Measurements from ENCODE around the gene ZNF775.

The ZNF775 gene

GRCh38 chr7:150378853-150379440 lies at the start of gene ZNF775:
TSS of gene ZNF775 (plus strand) at chr7:150379330. CDS start at chr7:150388471, 9,141 bp downstream.
- in situ Hi-C loops (cut with MboI; ENCODE audit: low sequenced_read_pairs): no loop called here

GRCh38 chr7:150329331-150330120 lies 49.6 kb upstream of the ZNF775 start:
- in situ Hi-C loops (cut with MboI; ENCODE audit: low sequenced_read_pairs): no loop called here

- in situ Hi-C loops (cut with MboI; ENCODE audit: low sequenced_read_pairs): no loop called here
These were observed 48.8 kb upstream of the ZNF775 start for GRCh38 chr7:150330211-150330885.

DNA sequence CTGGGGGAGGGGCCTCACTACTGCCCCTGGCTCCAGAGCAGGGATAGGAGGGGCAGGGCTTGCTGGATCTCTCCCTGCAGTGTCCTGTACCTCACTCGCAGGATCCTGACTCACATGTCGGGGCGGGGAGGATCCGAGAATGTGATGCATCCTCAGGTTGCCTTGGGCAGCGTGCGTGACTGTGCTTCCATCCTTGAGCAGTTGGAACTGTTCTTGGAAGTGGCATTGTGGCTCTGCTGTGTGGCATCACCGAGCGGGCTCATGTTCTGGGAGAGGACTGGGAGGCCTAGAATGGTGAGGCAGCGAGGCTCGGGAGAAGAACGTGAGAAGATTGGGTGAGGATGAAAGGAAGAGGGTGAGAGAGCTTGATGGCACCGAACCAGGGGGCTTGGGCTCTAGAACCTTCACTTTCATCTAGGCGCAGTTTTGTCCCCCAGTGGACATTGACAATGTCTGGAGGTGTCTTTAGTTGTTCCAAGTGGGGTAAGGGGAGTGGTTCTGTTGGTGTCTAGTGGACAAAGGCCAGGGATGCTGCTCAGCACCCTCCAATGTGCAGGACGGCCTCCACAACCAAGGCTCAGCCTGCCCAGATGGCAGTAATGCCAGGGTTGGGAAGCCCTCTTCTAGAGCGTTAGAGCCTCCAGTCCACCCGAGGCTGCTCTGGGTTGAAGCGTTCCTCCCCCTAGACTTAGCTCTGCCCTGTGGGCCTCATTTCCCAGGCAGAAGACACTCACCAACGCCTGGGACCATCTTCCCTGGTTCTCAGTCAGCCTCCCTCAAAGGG lies 46.1 kb upstream of the ZNF775 start:
- in situ Hi-C loops (cut with MboI; ENCODE audit: low sequenced_read_pairs): no loop called here

GRCh38 chr7:150333659-150334058 lies 45.5 kb upstream of the ZNF775 start:
- in situ Hi-C loops (cut with MboI; ENCODE audit: low sequenced_read_pairs): no loop called here

GRCh38 chr7:150334108-150334507 lies 45.0 kb upstream of the ZNF775 start:
- in situ Hi-C loops (cut with MboI; ENCODE audit: low sequenced_read_pairs): no loop called here

- in situ Hi-C loops (cut with MboI; ENCODE audit: low sequenced_read_pairs): no loop called here
These were observed 43.9 kb upstream of the ZNF775 start for GRCh38 chr7:150335108-150335773.

DNA sequence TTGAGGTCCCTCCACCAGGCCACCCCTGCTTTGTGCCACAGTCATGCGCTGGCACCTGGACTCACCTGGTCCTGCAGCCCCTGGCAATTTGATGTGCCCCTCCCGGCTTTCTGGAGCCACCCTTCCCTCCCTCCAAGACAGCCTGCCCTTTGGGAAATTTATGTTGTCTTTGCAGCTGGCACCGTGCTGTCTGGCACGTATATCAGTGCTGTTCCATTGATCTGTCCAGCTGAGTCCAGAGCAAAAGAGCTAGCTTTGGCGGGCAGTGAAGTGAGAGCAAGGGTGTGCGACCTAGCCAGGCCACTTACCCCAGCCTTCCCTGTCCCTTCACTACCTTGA lies 43.4 kb upstream of the ZNF775 start:
- in situ Hi-C loops (cut with MboI; ENCODE audit: low sequenced_read_pairs): no loop called here

DNA sequence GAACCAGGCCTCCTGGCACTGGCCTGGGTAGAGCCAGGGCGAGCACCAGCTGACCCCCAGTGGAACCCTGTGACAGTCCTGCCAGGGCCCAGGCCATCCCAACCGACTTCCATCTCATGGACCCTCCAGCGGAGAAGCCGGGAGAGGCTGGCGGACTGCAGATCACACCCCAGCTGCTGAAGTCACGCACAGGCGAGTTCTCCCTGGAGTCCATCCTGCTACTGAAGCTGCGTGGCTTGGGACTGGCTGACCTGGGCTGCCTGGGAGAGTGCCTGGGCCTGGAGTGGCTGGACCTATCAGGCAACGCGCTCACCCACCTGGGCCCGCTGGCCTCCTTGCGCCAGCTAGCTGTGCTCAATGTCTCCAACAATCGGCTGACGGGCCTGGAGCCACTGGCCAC lies 42.4 kb upstream of the ZNF775 start:
- in situ Hi-C loops (cut with MboI; ENCODE audit: low sequenced_read_pairs): no loop called here

DNA sequence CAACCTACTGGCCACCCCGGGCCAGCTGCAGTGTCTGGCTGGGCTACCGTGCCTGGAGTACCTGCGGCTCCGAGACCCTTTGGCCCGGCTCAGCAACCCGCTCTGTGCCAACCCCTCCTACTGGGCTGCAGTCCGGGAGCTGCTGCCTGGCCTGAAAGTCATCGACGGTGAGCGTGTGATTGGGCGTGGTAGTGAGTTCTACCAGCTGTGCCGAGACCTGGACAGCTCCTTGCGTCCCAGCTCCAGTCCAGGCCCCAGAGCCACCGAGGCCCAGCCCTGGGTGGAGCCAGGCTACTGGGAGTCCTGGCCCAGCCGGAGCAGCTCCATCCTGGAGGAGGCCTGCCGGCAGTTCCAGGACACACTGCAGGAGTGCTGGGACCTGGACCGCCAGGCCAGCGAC lies 42.0 kb upstream of the ZNF775 start:
- in situ Hi-C loops (cut with MboI; ENCODE audit: low sequenced_read_pairs): no loop called here

DNA sequence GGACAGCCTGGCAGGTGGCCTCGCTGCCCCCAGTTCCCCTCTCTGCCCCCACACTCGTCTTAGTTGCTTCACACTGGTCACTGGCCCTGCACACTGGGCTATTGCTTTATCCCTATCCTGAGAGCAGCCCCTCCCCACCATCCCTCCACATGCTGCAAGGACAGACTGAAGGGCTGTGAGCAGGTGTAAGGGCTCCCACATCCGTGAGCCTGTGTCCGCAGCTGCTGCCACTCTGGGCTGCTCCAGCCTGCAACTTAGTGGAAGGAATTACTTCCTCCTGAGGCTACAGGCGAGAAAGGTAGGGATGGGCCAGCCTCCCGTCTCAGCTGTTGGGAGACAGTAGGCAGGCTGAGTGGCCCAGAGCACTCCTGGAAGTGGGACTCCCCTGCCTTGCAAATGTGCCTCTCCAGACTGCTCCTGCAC lies 41.5 kb upstream of the ZNF775 start:
- in situ Hi-C loops (cut with MboI; ENCODE audit: low sequenced_read_pairs): no loop called here

- in situ Hi-C loops (cut with MboI; ENCODE audit: low sequenced_read_pairs): no loop called here
These were observed 40.8 kb upstream of the ZNF775 start for GRCh38 chr7:150338166-150338829.

- in situ Hi-C loops (cut with MboI; ENCODE audit: low sequenced_read_pairs): no loop called here
These were observed 39.7 kb upstream of the ZNF775 start for GRCh38 chr7:150339409-150339809.

DNA sequence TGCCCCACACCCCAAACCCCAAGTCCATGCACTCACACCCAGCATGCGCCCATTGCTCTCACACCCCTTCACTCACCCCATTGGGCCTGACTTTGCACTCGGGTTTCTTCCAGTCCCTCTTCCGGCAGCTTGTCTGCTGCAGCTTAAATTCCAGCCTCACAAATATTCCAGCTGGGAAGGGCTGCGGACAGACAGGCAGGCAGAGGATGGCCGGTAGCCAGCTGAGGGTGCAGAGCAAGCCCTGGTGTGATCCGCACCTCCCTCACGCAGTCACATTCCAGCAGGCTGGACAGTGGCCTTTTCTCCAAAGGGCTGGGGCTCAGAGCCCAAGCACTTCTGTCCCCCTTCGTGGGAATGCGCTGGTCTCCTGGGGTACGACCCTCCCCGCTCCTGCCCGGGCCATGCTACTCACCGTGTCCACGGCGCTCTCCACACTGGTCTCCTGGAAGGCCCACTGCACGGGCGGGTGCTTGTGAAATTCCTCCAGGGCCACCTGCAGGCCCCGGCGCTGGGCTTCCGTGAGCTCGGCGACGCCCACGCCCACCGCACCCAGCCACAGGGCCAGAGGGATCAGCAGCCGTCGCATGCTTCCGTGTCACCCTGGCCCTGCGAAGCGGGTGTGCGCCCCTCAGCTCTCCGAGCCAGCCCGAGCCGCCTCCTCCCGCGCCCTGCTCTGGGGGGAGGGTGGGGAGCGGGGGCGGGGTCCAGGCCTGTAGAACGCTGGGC lies 38.9 kb upstream of the ZNF775 start:
- in situ Hi-C loops (cut with MboI; ENCODE audit: low sequenced_read_pairs): no loop called here

DNA sequence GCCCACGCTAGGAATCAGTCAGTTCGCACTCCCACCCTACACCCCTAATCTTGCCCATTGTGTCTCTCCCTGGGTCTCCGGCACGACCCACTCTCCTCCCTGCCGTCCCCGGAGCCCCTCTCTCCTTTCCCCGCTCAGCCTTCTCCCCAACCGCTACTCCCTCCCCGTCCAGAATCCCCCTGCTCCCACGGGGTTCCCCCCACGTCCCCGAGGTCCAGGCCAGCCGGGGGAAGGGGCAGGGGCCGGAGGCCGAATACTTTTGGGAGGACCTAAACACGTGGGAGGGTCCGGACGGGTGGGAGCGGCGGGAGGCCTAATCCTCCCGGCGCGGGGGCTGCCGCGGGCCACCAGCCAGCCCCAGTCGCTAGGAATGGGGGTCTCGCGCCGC lies 38.3 kb upstream of the ZNF775 start:
- in situ Hi-C loops (cut with MboI; ENCODE audit: low sequenced_read_pairs): no loop called here

- in situ Hi-C loops (cut with MboI; ENCODE audit: low sequenced_read_pairs): no loop called here
These were observed 37.6 kb upstream of the ZNF775 start, which contains the start of gene RARRES2 for GRCh38 chr7:150341263-150342120. TSS of gene RARRES2 (minus strand) at chr7:150341629. CDS start at chr7:150340609, 1,020 bp downstream.

DNA sequence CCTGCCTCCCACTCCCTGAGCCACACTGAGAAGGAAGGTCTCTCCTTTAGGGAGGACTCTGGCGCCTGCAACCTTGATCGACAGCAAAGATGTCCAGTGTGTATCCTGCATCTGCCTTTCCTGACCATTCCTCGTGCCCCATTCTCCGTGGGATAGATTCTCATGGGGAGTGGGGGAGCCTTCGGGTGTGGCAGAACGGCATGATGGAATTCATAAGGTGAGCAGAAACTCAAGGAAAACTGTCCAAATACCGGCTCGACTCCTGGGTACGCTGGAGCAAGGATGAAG lies 37.1 kb upstream of the ZNF775 start:
- in situ Hi-C loops (cut with MboI; ENCODE audit: low sequenced_read_pairs): no loop called here

GRCh38 chr7:150343225-150343624 lies 35.9 kb upstream of the ZNF775 start:
- in situ Hi-C loops (cut with MboI; ENCODE audit: low sequenced_read_pairs): no loop called here

DNA sequence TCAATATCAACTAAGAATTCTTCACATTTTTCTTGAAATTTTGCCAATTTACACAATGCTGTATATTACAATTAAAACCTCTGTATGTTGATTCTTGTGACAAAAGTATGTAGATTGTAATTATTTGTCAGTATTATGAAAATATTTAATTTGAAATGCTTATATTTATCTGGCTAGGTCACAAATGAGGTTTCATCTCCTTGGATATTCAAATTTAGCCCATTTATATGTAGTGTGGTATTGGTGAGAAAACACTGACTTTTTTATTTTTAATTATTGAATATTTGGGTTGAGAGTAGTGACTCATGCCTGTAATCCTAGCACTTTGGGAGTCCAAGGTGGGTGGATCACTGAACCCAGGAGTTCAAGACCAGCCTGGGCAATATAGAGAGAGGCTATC lies 34.8 kb upstream of the ZNF775 start:
- in situ Hi-C loops (cut with MboI; ENCODE audit: low sequenced_read_pairs): no loop called here
